ENCODE results near the gene FOXI2.

FOXI2 gene

GRCh38 chr10:127739908-127740307, 2.9 kb downstream of the FOXI2 start:
- TF ChIP-seq, protein P1, sequence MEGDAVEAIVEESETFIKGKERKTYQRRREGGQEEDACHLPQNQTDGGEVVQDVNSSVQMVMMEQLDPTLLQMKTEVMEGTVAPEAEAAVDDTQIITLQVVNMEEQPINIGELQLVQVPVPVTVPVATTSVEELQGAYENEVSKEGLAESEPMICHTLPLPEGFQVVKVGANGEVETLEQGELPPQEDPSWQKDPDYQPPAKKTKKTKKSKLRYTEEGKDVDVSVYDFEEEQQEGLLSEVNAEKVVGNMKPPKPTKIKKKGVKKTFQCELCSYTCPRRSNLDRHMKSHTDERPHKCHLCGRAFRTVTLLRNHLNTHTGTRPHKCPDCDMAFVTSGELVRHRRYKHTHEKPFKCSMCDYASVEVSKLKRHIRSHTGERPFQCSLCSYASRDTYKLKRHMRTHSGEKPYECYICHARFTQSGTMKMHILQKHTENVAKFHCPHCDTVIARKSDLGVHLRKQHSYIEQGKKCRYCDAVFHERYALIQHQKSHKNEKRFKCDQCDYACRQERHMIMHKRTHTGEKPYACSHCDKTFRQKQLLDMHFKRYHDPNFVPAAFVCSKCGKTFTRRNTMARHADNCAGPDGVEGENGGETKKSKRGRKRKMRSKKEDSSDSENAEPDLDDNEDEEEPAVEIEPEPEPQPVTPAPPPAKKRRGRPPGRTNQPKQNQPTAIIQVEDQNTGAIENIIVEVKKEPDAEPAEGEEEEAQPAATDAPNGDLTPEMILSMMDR (IDR thresholded peaks at IDR 0.05; ENCODE audit: borderline replicate concordance, control extremely low read depth, extremely low read depth, insufficient read depth, missing control alignments), result no peak
- DNase-seq (ENCODE audit: low spot score), result no peak
- in situ Hi-C loops (cut with MboI; ENCODE audit: low sequenced_read_pairs, unreplicated experiment), result no loop called here

- no peak for DNase-seq (ENCODE audit: low spot score)
- in situ Hi-C loops (cut with MboI; ENCODE audit: low sequenced_read_pairs, unreplicated experiment), result no loop called here
- TF ChIP-seq, protein P1 (IDR thresholded peaks at IDR 0.05; ENCODE audit: borderline replicate concordance, control extremely low read depth, extremely low read depth, insufficient read depth, missing control alignments), result no peak
Measured at GRCh38 chr10:127740596-127740995, 3.6 kb downstream of the FOXI2 start.

GRCh38 chr10:127743205-127743604, 6.2 kb downstream of the FOXI2 start:
- TF ChIP-seq, protein P1 (IDR thresholded peaks at IDR 0.05; ENCODE audit: borderline replicate concordance, control extremely low read depth, extremely low read depth, insufficient read depth, missing control alignments), result no peak
- DNase-seq (ENCODE audit: low spot score), result no peak
- in situ Hi-C loops (cut with MboI; ENCODE audit: low sequenced_read_pairs, unreplicated experiment), result no loop called here

DNA sequence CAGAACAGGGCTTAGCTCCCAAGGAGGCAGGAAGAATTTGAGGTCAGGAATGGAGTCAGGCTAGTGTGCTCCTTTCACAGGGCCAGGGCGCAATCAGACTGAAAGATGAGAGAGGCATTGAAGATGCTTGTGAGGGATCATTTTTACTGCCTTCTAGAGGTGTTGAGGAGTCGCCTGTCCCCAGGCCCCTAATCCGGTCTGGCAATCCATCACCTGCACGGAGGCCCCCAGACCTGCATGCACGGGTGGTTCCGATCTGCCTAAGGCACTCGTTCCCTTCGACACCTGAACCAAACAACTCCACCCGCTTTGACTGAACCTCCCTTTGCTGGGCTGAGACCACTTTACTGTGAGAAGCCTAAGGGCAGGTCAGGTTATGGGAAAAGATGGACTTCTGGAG, 8.0 kb downstream of the FOXI2 start:
- TF ChIP-seq, protein P1 (IDR thresholded peaks at IDR 0.05; ENCODE audit: borderline replicate concordance, control extremely low read depth, extremely low read depth, insufficient read depth, missing control alignments), result no peak

GRCh38 chr10:127745861-127746260, 8.9 kb downstream of the FOXI2 start:
- in situ Hi-C loops (cut with MboI; ENCODE audit: low sequenced_read_pairs, unreplicated experiment), result no loop called here
- DNase-seq (ENCODE audit: low spot score), result no peak
- TF ChIP-seq, protein P1 (IDR thresholded peaks at IDR 0.05; ENCODE audit: borderline replicate concordance, control extremely low read depth, extremely low read depth, insufficient read depth, missing control alignments), result no peak

More for the DNA sequence above, 8.0 kb downstream of the FOXI2 start:
- no peak for DNase-seq (ENCODE audit: low spot score)
- in situ Hi-C loops (cut with MboI; ENCODE audit: low sequenced_read_pairs, unreplicated experiment), result no loop called here

DNA sequence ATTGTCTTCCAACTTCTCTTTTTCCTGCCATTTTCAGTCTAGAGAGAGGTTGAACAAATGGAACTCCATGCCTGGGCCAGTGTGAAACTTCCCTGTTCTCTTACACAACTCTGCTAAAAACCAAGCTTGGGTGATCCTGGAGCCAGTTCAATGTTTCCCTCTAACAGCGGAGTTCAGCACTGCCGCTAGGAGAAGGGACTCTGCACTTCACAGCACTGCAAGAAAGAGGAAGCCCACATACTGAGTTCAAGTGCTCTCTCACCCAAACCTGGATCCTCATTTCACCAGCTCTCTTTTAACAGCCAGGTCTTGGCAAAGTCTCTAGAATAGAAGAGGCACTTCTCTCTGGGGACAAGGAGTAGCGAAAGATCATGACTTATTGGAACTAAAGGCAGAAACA, 18.8 kb downstream of the FOXI2 start:
- no peak for DNase-seq (ENCODE audit: low spot score)
- TF ChIP-seq, protein P1 (IDR thresholded peaks at IDR 0.05; ENCODE audit: borderline replicate concordance, control extremely low read depth, extremely low read depth, insufficient read depth, missing control alignments), result no peak
- in situ Hi-C loops (cut with MboI; ENCODE audit: low sequenced_read_pairs, unreplicated experiment), result no loop called here

DNA sequence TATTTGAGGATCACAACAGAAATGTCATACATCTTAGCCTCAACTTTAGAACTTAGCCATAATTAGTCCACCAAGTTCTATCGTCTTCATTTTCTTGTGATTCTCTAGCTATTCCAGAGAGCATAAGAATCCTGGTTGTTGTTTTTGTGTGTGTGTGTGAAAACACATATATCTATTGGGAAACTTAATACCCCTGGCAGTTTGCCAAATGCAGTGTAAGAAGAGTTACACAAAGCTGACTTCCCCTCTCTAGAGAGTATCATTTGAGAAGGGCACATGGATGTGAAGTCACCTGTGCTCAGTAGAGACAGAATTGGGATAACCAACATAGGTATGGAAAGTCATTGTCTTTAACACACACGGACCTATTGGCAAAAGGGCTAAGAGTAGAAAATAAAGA, 19.3 kb downstream of the FOXI2 start:
- TF ChIP-seq, protein P1 (IDR thresholded peaks at IDR 0.05; ENCODE audit: borderline replicate concordance, control extremely low read depth, extremely low read depth, insufficient read depth, missing control alignments), result no peak
- no peak for DNase-seq (ENCODE audit: low spot score)
- in situ Hi-C loops (cut with MboI; ENCODE audit: low sequenced_read_pairs, unreplicated experiment), result no loop called here
